Stimulated activated CD8-positive, alpha-beta memory T cell treated with anti-CD3 and anti-CD28 coated beads, Interleukin-15, amount 100 ng/mL, for 48 hours (primary cell): ENCODE results near the gene CHSY1.
A peak's percentile ranks its signal among the peaks of the same experiment; 100 is the strongest.
"Not testable (repeated sequence)": the region's sequence is repeated elsewhere in the genome, so short reads cannot be mapped to it uniquely, and the experiment has no call there.

Source experiments
- DNase-seq, 2 donors: peaks; one replicate each; pipeline ENCODE4 v3.0.0-alpha.2; 2020; ENCODE audit warnings: low read depth in 2 of 2

The CHSY1 gene

GRCh38 chr15:101244889-101245668 is 6.8 kb downstream of the CHSY1 start:
- DNase-seq, result no peak

- DNase-seq, result no peak
Measured at GRCh38 chr15:101244036-101244781, 7.6 kb downstream of the CHSY1 start.

GRCh38 chr15:101243420-101243819 is 8.4 kb downstream of the CHSY1 start:
- no peak for DNase-seq

- no peak for DNase-seq
Measured at GRCh38 chr15:101242999-101243336, 8.9 kb downstream of the CHSY1 start.

- peak; percentile 16 to 32 for DNase-seq
Measured at GRCh38 chr15:101242160-101242998, 9.5 kb downstream of the CHSY1 start.

- DNase-seq, result no peak
Measured at GRCh38 chr15:101240358-101240757, 11.5 kb downstream of the CHSY1 start.

GRCh38 chr15:101239724-101240136 is 12.1 kb downstream of the CHSY1 start:
- no peak for DNase-seq

- DNase-seq, result no peak
Measured at GRCh38 chr15:101237251-101237650, 14.6 kb downstream of the CHSY1 start.

- DNase-seq, result no peak
Measured at GRCh38 chr15:101233651-101234280, 18.1 kb downstream of the CHSY1 start.

DNA sequence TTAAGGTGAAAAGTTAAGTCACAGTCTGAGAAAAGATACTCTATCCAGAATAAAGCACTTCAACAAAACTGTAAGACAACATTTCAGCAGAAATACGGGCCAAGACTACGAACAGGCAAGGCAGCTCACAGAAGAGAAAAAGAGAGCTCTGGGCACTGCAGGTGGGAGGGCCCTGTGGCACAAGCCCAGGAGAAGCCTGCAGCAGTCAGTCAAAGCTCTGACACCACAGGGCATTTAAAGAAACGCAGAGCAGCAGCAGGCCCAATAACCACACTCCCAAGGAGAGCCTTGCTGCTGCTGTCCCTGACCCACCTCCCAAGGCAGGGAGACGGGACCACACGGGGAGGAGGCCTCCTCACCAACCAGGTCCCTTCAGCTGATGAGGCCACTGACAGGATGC is 19.2 kb downstream of the CHSY1 start:
- DNase-seq, result no peak

GRCh38 chr15:101228313-101228712 is 23.5 kb downstream of the CHSY1 start:
- DNase-seq, result no peak

DNA sequence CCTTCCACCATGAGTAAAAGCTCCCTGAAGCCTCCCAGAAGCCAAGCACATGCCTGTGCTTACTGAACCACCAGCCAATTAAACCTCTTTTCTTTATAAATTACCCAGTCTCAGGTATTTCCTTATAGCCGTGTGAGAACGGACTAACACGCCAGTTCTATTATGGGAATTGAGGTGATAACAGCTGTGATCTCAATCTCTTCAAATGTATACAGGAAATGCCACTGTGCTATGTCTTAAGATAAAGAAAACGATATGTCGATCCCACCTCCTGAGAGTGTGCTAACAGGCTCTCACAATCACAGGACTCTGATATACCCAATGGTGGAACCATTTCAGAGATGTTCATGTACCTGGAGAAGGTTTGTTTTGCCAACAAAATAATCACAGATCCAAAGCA is 26.2 kb downstream of the CHSY1 start:
- DNase-seq, result no peak

- DNase-seq, result no peak
Measured at GRCh38 chr15:101221902-101222301, 29.9 kb downstream of the CHSY1 start.

DNA sequence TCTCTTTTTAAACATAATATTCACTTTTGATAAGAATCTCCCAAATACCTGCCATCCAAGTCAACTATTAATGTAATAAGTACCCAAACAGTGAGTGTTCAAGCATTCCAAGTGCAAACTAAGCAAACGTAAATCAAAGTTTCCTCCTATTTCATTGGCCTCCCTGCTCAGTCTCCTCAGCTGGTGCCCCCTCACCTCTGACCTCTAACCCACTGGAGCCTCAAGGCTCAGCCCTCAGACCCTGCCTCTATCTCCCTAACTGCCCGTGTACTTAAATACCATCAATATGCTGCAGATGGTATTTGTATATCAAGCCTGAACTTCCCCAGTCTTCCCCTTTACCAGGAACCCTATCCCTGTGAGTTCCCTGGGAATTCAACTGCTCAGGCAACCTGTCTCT is 31.8 kb downstream of the CHSY1 start:
- no peak for DNase-seq

DNA sequence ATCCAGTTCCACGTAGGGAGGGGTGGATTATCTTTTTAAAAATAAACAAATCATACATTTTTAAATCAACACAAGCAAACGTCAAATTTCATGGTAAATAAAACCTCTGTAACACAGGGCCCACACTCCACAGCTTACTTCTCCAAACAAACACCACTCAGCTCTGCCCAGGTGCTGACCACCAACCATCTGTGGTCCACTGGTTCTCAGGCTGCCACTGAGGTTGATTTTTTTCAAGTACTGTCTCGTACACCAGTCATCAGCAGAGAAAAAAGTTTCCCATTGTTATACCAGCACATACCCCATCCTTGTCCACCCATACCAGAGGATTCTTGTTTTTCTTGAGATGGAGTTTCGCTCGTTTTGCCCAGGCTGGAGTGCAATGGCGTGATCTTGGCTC is 32.4 kb downstream of the CHSY1 start:
- no peak for DNase-seq

DNA sequence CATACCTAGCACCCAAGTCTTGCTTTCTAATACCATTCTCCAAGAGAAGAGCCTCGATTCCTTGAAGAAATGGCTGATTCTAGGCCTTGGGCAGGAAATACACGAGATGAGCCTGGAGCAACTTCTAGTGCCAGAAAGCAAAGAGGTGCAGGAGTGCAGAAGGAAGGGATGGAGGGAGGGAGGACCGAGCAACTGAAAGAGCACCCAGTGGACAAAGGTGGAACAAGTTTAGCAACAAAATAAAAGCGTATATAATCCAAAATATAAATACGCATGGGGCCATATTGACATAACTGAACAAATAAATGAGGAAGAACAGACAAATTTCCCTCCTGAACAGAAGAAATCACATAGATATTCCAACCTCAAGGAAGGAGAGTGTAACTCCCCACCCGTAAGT is 34.4 kb downstream of the CHSY1 start:
- no peak for DNase-seq

- no peak for DNase-seq
Measured at GRCh38 chr15:101216100-101216499, 35.7 kb downstream of the CHSY1 start.

GRCh38 chr15:101215681-101216080 is 36.2 kb downstream of the CHSY1 start:
- no peak for DNase-seq

- DNase-seq, result not testable (repeated sequence)
Measured at GRCh38 chr15:101214435-101215097, 37.3 kb downstream of the CHSY1 start.

DNA sequence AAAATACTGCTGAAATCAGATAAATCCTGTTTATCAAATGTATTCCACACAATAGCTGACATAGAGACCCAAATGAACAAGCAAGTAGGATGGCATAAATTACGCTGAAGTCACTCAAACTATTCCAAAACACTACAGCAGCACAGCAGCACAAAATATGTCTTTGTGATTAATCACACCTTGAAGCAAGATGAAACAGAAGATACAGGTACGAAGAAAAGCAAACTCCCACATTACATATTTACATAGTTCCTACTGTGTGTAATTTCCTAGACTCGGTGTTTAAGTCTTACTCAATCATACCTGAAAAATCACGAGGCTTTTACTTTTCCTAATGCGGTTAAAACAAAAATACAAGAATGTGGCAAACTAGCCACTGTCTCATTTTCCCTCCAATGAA is 38.3 kb downstream of the CHSY1 start:
- no peak for DNase-seq

DNA sequence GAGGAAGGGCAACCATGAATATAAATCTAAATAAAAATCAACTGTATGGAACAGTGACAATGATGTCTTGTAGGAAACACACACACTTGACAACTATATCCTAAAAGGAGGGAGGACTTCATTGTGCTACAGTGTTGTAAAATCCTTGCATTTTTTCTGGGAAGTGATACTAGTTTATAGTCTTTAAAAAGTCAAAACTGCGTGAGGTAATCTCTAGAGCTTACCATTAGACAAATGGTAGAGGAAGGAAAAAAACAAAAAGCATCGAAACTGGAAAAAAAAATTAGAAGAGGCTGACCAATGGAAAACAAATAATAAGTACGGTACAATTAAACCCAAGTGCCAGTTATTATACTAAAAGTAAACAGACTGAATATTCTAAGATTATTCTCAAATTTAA is 38.7 kb downstream of the CHSY1 start:
- no peak for DNase-seq
